DMS 273 (cell line): Measurements from ENCODE around the gene PSG4.
"Not testable (repeated sequence)": the region's sequence is repeated elsewhere in the genome, so short reads cannot be mapped to it uniquely, and the experiment has no call there.

ENCODE experiments used
- DNase-seq: peaks from one replicate; lab custom pipeline; 2025; ENCODE audit not compliant: unreplicated experiment; lab: John Stamatoyannopoulos, UW

Gene PSG4

DNA sequence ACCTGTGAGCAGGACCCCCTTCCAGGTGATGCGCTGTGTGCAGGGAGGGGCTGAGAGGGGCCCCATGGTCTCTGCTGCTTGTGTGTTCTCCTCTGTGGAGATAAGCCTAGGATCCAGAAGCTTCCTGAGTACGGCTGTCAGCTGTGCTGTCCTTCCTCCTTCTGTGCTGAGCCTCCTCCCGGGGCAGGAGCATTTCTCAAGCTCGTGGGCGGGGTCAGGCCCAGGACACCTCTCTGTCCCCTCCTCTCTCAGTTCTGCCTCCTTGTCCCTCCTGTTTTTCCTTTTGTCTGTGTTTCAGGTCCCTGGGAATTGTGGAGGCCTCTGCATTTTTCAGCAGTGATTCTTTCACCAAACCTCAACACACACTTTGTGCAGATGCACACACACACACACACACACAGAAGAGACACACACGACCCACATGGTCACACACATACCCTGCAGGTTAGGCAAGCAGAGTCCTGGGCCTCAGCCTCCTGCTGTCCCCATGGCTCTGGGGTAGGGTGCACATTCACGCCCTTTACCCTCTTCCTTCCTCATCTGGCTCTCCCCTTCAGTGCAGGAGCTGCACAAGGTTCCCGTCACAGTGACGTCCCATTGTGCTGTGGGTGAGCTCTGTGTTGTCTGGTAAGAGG lies at the start of gene PSG4:
TSS of gene PSG4 (minus strand) at position 168 of the 635 bp plus-strand sequence. CDS start at position 66, 102 bp downstream.
- DNase-seq, result not testable (repeated sequence)

DNA sequence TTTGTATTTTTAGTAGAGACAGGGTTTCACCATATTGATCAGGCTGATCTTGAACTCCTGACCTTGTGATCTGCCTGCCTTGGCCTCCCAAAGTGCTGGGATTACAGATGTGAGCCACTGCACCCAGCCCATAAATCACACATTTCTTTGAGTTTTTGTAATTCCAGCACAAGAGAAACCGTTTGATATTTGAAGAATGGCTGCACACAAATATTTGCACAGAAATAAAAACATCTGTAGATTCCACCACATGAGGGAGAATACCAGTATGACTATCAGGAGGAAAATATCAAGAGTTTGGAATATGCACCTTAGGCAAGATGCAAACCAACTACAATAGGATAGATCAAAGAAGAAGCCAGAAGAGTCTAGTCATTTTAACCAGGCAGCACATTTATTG lies 46.0 kb upstream of the PSG4 start:
- DNase-seq, result not testable (repeated sequence)

DNA sequence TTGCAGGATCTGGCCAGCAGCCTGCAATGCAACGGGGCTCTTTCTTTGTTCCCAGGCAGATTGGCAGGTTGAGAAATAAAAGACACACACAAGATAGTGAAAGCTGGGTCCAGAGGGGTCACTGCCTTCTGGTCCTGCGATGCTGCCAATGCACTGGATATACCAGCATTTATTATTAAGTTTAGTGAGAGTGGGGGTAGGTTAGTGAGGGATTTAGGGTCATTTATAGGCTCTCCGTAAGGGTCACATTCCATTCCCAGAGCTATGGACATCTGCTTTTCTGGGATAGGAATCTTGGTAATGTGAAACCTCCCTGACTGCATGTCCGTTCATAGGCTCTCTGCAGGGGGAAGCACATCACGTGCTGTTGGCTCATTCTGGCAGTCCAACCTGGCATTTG lies 44.9 kb upstream of the PSG4 start:
- not testable (repeated sequence) for DNase-seq

DNA sequence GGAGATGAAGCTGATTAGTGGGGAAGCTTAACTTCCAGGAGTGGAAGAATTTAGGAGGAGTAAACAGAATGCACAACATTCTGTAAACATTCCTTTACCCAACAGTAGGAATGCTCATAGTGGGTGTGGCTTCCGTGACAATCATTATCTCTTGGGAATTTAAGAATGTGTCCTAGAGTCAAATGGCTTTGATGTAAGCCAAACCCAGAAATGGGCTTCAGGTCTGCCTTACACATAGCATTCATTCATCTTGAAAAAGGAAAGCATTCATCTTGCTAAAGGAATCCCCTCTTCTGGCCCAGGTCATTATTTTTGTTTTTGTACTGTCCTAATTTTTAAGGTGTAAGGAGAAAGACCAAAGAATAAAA lies 43.2 kb upstream of the PSG4 start:
- DNase-seq, result not testable (repeated sequence)

DNA sequence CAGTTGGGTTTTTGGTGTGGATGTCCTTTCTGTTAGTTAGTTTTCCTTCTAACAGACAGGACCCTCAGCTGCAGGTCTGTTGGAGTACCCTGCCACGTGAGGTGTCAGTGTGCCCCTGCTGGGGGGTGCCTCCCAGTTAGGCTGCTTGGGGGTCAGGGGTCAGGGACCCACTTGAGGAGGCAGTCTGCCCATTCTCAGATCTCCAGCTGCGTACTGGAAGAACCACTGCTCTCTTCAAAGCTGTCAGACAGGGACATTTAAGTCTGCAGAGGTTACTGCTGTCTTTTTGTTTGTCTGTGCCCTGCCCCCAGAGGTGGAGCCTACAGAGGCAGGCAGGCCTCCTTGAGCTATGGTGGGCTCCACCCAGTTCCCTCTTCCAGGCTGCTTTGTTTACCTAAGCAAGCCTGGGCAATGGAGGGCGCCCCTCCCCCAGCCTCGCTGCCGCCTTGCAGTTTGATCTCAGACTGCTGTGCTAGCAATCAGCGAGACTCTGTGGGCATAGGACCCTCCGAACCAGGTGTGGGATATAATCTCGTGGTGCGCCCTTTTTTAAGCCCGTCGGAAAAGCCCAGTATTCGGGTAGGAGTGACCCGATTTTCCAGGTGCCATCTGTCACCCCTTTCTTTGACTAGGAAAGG lies 41.9 kb upstream of the PSG4 start:
- DNase-seq, result not testable (repeated sequence)

GRCh38 chr19:43245848-43246247 lies 40.4 kb upstream of the PSG4 start:
- not testable (repeated sequence) for DNase-seq

DNA sequence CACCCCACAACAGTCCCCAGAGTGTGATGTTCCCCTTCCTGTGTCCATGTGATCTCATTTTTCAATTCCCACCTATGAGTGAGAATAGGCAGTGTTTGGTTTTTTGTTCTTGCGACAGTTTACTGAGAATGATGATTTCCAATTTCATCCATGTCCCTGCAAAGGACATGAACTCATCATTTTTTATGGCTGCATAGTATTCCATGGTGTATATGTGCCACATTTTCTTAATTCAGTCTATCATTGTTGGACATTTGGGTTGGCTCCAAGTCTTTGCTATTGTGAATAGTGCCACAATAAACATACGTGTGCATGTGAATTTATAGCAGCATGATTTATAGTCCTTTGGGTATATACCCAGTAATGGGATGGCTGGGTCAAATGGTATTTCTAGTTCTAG lies 36.8 kb upstream of the PSG4 start:
- DNase-seq, result not testable (repeated sequence)

GRCh38 chr19:43238213-43238612 lies 32.8 kb upstream of the PSG4 start:
- not testable (repeated sequence) for DNase-seq

GRCh38 chr19:43235686-43236085 lies 30.2 kb upstream of the PSG4 start:
- DNase-seq, result not testable (repeated sequence)

DNA sequence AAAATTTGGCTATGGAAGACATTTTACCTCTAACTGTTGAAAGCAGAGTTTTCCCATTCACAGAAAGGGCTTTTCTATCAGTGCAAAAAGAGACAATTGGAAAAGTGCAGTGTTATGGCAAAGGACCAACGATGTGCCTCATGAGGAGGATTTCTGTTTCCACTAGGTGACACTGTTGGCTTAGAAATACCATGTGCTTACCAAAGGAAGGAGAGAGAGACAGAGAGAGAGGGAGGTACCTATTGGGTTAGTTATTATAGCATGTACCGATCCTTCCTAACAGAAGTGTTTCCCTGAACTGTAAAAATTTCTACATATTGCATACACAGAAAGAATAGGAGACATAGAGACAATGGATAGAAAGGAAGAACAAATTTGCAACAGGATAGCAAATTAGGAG lies 23.9 kb upstream of the PSG4 start:
- peak; percentile 11 for DNase-seq

GRCh38 chr19:43228730-43229129 lies 23.3 kb upstream of the PSG4 start:
- not testable (repeated sequence) for DNase-seq

DNA sequence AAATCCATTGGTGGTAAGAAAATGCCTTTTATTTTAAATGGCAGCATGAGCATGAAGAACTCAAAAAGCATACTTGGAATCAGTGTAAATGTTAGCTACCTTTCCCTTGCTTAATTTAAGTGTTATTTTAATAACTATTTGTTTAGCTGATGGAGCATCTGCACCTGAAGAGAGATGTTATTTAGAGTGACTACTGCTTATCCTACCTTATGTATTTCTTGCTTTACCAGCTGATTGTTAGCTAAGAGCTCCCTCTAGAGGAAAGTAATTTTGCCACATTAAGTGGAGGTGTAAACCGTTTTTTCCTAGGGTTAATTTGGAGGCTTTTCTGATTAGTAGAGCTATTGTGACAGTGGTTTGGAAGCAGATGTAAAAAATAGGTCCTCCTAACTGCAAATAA lies 21.5 kb upstream of the PSG4 start:
- DNase-seq, result not testable (repeated sequence)

- no peak for DNase-seq
Measured at GRCh38 chr19:43224855-43225253, 19.4 kb upstream of the PSG4 start.

DNA sequence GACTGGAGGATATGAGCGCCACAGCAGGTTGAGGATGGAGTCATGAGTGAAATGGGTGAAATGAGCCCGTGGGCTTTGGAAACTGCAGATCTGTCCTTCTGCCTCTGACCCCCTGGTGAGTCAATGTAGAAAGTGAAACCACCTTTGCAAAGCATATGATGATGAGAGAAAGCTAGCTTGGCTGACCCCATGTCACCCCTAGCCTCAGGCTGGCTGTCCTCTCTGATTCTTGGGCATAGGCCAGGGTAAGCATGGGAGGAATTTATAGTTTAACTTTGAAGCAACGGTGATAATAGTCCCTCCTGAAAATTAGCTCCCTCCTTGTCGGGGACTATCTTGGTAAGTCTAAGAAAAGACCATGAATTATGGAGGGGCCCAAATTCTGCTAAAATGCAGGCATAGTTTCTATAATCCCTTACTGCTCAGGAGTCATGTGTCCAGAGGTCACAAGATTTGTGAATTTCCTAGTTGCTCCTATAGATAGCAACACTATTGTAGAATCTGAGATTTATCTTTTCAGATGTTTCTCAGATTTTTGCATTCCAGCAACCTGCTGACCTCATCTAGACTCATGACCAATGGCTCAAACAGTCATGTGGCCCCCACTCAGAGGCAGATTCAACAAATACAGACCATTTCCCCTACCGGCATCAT lies 18.9 kb upstream of the PSG4 start:
- not testable (repeated sequence) for DNase-seq

- DNase-seq, result not testable (repeated sequence)
Measured at GRCh38 chr19:43221891-43222290, 16.5 kb upstream of the PSG4 start.

DNA sequence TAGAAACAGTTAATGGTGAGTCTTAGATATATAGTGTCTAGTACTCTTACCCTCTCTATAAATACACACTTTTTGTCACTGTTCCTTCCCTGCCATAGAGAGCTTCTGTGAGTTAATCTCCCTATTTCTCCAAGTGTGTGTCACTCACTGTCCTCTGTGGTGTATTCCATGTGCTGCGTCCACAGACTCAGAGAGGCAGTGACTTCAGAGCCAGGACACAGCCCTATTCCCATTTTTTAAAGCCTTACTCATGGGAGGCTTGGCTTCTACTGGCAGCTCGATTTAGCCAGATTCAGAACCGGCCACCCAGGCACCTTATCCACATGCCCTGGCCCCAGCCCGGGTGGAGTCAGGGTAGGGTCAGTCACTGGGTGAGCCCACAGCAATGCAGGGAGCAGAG lies 13.7 kb upstream of the PSG4 start:
- not testable (repeated sequence) for DNase-seq

DNA sequence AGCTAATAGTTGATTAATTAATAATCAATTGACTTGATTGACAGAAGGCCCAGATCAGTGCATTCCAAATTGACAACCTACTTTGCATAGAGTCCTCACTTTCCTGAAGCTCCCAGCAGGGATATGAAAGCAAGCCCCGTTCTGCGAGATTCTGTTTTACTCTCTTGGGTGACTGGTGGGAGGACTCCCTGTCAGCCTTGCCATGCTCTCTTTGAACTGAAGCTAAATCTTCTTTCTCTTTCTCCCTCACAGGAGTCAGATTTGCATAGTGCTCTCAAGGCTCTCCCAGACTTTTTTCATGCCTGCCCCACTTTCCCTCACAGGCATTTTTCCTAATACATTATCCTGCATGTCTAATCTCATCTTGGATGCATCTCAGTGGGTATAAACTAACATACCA lies 10.4 kb upstream of the PSG4 start:
- DNase-seq, result not testable (repeated sequence)

DNA sequence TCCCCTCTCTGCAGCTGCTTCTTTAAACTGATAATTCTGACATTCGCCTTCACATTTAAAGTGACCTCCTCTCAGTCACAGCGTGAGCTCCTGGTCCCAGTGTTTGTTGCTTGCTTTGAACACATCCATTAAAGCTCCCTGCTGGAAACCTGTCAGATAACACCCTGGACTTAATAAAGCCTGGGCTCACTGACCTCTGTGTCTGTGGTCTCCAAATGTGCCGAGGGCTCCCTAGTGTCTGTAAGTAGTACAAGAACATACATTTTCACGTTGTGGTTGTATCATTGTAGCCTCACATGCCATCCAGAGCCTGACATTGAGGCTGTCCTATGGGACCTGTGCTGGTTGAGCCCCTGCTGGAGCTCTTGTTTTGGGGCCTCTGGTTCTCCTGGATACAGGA lies 2.6 kb upstream of the PSG4 start:
- no peak for DNase-seq

DNA sequence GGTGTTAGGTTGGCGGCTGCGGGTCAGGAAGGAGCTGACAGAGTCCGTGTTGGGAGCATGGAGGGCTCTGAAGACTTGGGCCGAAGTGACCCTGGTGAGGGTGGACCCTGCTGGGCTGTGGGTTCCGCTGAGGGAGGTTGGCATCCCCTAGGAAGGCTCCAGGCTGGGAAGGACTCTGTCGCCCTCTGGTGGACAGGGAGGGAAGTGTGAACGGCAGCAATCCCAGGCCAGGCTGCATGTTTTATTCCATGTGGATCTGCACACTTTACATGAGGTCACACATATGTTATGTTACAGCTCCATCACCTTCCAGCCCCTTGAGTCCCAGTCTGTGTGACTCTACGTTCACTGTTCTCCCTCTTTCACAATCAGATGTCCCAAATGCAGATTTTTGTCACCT lies 1.7 kb upstream of the PSG4 start:
- DNase-seq, result not testable (repeated sequence)

DNA sequence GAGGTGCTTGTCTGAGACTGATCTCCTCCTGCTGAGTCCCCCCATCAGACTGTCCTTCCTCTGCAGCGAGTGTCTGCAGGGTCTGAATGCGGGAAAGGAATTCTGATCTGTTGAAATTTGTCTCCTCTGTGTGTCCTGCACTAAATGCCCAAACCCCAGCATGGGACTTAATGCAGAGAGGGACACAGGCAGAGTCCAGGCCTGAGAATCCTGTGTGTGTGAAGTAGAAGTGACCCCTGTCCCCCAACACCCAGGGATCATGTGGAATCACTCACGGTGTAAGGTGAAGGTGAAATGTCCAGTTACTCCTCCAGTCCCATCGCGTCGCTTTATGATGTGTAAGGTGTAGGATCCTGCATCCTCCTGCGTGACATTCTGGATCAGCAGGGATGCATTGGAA lies 1.8 kb downstream of the PSG4 start:
- not testable (repeated sequence) for DNase-seq

DNA sequence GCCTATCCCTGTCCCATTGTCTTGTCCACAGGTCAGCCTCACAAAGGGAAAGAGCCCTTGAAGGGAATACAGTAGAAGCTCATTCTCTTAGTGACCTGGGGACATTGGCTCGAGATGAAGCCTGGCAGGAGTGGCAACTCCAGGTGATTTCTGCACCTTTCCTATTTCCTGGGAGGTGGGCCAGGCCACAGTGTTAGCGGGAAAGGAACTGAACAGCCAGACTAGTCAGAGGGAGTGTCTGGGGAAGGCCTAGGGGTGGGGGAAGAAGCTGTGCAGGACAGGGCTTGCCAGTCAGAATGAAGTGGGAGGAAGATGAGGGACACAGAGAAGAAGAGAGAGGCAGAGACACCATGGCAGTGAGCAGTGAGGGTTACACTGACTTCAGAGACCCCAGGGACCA lies 3.5 kb downstream of the PSG4 start:
- not testable (repeated sequence) for DNase-seq

GRCh38 chr19:43201337-43201801 lies 4.1 kb downstream of the PSG4 start:
- DNase-seq, result not testable (repeated sequence)
